ENCODE measurements around the gene TOX2. TPM values are rescaled to one million over a fixed set of nuclear protein-coding genes. Genes with fewer than 3 reads are reported as not detected.

TOX2 gene
- polyA plus RNA-seq, 3 donors, result 0.39 to 0.56 (median 0.47) TPM

DNA sequence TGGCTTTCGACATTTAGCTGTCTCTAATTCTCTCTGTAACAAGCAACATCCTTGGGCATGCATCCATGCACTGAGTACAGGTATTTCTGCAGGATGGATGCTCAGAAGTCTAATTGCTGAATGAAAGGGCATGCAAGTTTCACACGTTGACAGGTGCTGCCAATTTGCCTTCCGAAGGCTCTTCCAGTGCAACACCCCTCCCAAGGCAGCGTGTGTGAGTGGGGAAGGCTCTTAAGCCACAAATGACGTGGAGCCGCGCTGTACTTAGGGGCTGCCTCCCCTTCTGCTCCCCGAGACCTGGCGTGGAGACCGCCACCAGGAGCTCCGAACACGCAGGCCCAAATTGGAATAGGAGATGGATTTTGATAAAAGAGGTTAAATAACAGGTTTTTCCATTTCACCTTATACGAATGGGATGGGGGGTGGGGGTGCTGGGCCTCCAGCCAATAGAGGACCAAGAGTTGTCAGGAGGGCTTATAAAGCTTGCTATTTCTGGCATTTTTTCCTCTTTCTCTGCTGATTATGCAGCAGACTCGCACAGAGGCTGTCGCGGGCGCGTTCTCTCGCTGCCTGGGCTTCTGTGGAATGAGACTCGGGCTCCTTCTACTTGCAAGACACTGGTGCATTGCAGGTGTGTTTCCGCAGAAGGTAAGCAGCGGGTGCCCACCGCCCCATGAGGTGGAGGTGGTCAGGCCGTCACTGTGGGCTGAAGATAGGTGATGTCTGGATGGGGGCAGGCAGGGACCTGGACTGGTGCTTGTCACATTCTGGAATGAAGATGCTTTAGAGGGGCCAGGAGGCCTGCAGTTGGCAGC, 30.9 kb downstream of the TOX2 start:
- no peak overlapping the region for H3K9ac ChIP-seq (ENCODE audit: insufficient read depth, low read length, poor library complexity, severe bottlenecking)
- no peaks in the 10 kb centered on the region for H4K20me1 ChIP-seq (ENCODE audit: insufficient read depth, low read length)
- no peak overlapping the region for H3K4me3 ChIP-seq (replicated peaks in 1 of 3; ENCODE audit: low read depth in 2 of 3, low read length in 3 of 3)
- H3K79me2 ChIP-seq (ENCODE audit: insufficient read depth, low read length), result no peaks in the 10 kb centered on the region
- DNase-seq, result no peak
- 90% methylated on average over 13 of the region's 24 CpGs for WGBS (ENCODE audit: insufficient coverage)
- H3K36me3 ChIP-seq (replicated peaks in 1 of 2; ENCODE audit: control insufficient read depth in 1 of 2, insufficient read depth in 2 of 2, low read length in 2 of 2), result no peaks in the 10 kb centered on the region
- H2AFZ ChIP-seq (ENCODE audit: insufficient read depth, low read depth, low read length, poor library complexity, severe bottlenecking), result no peak overlapping the region
- Mint-ChIP-seq H3K4me1 (peaks cover 77% of the 10 kb centered on the region), H3K9me3 (peaks cover 0 to 3% (median 0%) of the 10 kb centered on the region in 7 donors), H3K27me3 (ENCODE audit: low read depth in 3 of 3) (peaks cover 0 to 5% (median 0%) of the 10 kb centered on the region in 3 donors), H3K36me3 (peaks cover 14 to 15% of the 10 kb centered on the region in 2 donors), H3K4me3 (no peak overlapping the region), H3K27ac (peak overlapping the region in 2 of 7 donors; percentile 13 to 30)
- no peak overlapping the region for H3K27ac ChIP-seq (ENCODE audit: low read depth in 1 of 2, low read length in 2 of 2)
- peaks cover 64 to 68% of the 10 kb centered on the region in 2 donors for H3K4me1 ChIP-seq (ENCODE audit: control insufficient read depth in 1 of 2, insufficient read depth in 2 of 2, low read length in 2 of 2)
- TF ChIP-seq, protein P1, sequence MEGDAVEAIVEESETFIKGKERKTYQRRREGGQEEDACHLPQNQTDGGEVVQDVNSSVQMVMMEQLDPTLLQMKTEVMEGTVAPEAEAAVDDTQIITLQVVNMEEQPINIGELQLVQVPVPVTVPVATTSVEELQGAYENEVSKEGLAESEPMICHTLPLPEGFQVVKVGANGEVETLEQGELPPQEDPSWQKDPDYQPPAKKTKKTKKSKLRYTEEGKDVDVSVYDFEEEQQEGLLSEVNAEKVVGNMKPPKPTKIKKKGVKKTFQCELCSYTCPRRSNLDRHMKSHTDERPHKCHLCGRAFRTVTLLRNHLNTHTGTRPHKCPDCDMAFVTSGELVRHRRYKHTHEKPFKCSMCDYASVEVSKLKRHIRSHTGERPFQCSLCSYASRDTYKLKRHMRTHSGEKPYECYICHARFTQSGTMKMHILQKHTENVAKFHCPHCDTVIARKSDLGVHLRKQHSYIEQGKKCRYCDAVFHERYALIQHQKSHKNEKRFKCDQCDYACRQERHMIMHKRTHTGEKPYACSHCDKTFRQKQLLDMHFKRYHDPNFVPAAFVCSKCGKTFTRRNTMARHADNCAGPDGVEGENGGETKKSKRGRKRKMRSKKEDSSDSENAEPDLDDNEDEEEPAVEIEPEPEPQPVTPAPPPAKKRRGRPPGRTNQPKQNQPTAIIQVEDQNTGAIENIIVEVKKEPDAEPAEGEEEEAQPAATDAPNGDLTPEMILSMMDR (IDR thresholded peaks at IDR 0.05), result no peak
- no peak overlapping the region for H3K4me2 ChIP-seq (replicated peaks; ENCODE audit: extremely low read depth, low read length, poor library complexity, severe bottlenecking)
- H3K9me3 ChIP-seq (replicated peaks in 1 of 2; ENCODE audit: control insufficient read depth in 1 of 2, insufficient read depth in 1 of 2, low read length in 2 of 2), result no peaks in the 10 kb centered on the region
- intact Hi-C loops (cut with micrococcal nuclease), result no loop called here
- H3K27me3 ChIP-seq (ENCODE audit: control insufficient read depth in 2 of 2, insufficient read depth in 2 of 2, low read length in 2 of 2), result no peaks in the 10 kb centered on the region

DNA sequence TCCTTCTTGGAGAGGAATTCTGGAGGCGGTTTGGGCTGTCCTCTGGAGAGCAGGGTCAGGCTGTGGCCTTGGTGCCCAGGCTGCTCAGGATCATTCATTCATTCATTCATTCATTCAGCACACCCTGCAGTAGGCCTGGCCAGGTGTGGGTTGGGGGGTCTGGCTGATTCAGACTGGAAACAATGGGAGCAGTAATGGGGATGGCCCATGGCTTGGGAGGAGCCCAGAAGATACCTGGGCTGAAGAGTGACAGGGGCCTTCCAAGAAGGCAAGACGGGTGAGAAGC, 31.5 kb downstream of the TOX2 start:
- H3K4me1 Mint-ChIP-seq, result peaks cover 75% of the 10 kb centered on the region
- TF ChIP-seq, protein P1 (IDR thresholded peaks at IDR 0.05), result no peak
- Histone ChIP-seq H2AFZ (ENCODE audit: insufficient read depth, low read depth, low read length, poor library complexity, severe bottlenecking) (no peak overlapping the region), H4K20me1 (ENCODE audit: insufficient read depth, low read length) (no peaks in the 10 kb centered on the region), H3K36me3 (replicated peaks in 1 of 2; ENCODE audit: control insufficient read depth in 1 of 2, insufficient read depth in 2 of 2, low read length in 2 of 2) (no peaks in the 10 kb centered on the region), H3K9me3 (replicated peaks in 1 of 2; ENCODE audit: control insufficient read depth in 1 of 2, insufficient read depth in 1 of 2, low read length in 2 of 2) (no peaks in the 10 kb centered on the region), H3K27me3 (ENCODE audit: control insufficient read depth in 2 of 2, insufficient read depth in 2 of 2, low read length in 2 of 2) (no peaks in the 10 kb centered on the region), H3K27ac (ENCODE audit: low read depth in 1 of 2, low read length in 2 of 2) (no peak overlapping the region), H3K4me1 (ENCODE audit: control insufficient read depth in 1 of 2, insufficient read depth in 2 of 2, low read length in 2 of 2) (peaks cover 63 to 67% of the 10 kb centered on the region in 2 donors), H3K79me2 (ENCODE audit: insufficient read depth, low read length) (no peaks in the 10 kb centered on the region), H3K4me2 (replicated peaks; ENCODE audit: extremely low read depth, low read length, poor library complexity, severe bottlenecking) (no peak overlapping the region), H3K9ac (ENCODE audit: insufficient read depth, low read length, poor library complexity, severe bottlenecking) (no peak overlapping the region), H3K4me3 (replicated peaks in 1 of 3; ENCODE audit: low read depth in 2 of 3, low read length in 3 of 3) (no peak overlapping the region)
- peaks cover 0 to 5% (median 0%) of the 10 kb centered on the region in 3 donors for H3K27me3 Mint-ChIP-seq (ENCODE audit: low read depth in 3 of 3)
- intact Hi-C loops (cut with micrococcal nuclease), result no loop called here
- peaks cover 0 to 3% (median 0%) of the 10 kb centered on the region in 7 donors for H3K9me3 Mint-ChIP-seq
- H3K36me3 Mint-ChIP-seq, result peaks cover 14 to 15% of the 10 kb centered on the region in 2 donors
- peak overlapping the region in 2 of 7 donors; percentile 13 to 30 for H3K27ac Mint-ChIP-seq
- no peak overlapping the region for H3K4me3 Mint-ChIP-seq
- no peak for DNase-seq
- 100% methylated on average over 2 of the region's 2 CpGs for WGBS (ENCODE audit: insufficient coverage)
